Retinal pigment epithelial cell (primary cell): Measurements from ENCODE around the gene FBXO40.

Source experiments
- DNase-seq: peaks from one replicate; pipeline ENCODE4 v3.0.0-alpha.2; 2010; ENCODE audit warnings: low read depth
- H3K4me3 ChIP-seq: 2 replicates; pipeline ENCODE4 v1.5.1; 2011; ENCODE audit warnings: mild to moderate bottlenecking, low read length, control low read depth, moderate library complexity
- CTCF ChIP-seq: conservative IDR thresholded peaks from 2 replicates; pipeline ENCODE4 v1.5.1; 2011; ENCODE audit warnings: low read depth, low read length, control low read depth, inconsistent platforms

Gene FBXO40

GRCh38 chr3:121663171-121663847, 70.1 kb downstream of the FBXO40 start:
- TF ChIP-seq CTCF = no peak
- no peak for DNase-seq

GRCh38 chr3:121665488-121665887, 72.3 kb downstream of the FBXO40 start:
- no peak for DNase-seq
- no peak for TF ChIP-seq CTCF
- H3K4me3 ChIP-seq = no peak overlapping the region

More at GRCh38 chr3:121663171-121663847, 70.1 kb downstream of the FBXO40 start:
- H3K4me3 ChIP-seq = no peak overlapping the region

GRCh38 chr3:121667333-121667732, 74.2 kb downstream of the FBXO40 start:
- no peak for TF ChIP-seq CTCF
- no peak for DNase-seq
- H3K4me3 ChIP-seq = no peak overlapping the region

GRCh38 chr3:121670676-121671075, 77.5 kb downstream of the FBXO40 start:
- no peak overlapping the region for H3K4me3 ChIP-seq
- no peak for DNase-seq
- TF ChIP-seq CTCF = no peak

- no peak overlapping the region for H3K4me3 ChIP-seq
- DNase-seq = no peak
- TF ChIP-seq CTCF = no peak
Measured at GRCh38 chr3:121677141-121677540, 84.0 kb downstream of the FBXO40 start.
